HepG2 (cell line): ENCODE measurements around the gene HECTD2. TPM values are rescaled to one million over a fixed set of nuclear protein-coding genes. Genes with fewer than 3 reads are reported as not detected.

Experiments
- ATAC-seq: fragments of 200-7000 bp; cut with Tn5 transposase; 3 replicates; pipeline ENCODE4 v1.9.1; 2020; ENCODE audit warnings: mild to moderate bottlenecking, moderate library complexity
- BruUV-seq: library from RNA; stranded (reverse); fragments of 400-500 nt; replicated peaks from 2 replicates; lab custom pipeline; 2021; lab: Mats Ljungman, UMichigan
- CTCF ChIA-PET: fragments of 300-600 bp; formaldehyde crosslinking; extraction: SDS; loops from one replicate; lab custom pipeline; 2021; ENCODE audit warnings: low total read pairs, inconsistent platforms, low intra/inter-chr PET ratio; lab: Yijun Ruan, JAX
- POLR2A ChIA-PET: fragments of 350-600 bp; sonication (Branson Sonifier 250); formaldehyde crosslinking; loops from one replicate; lab custom pipeline; 2020; ENCODE audit warnings: antibody characterized with exemption, inconsistent platforms; lab: Yijun Ruan, JAX
- DNase-seq: peaks from one replicate; pipeline ENCODE4 v3.0.0-alpha.2; 2015; ENCODE audit warnings: low spot score
- FAIRE-seq: peaks from 3 replicates; lab custom pipeline; 2011; peaks lifted over from hg19 to GRCh38; lab: Jason Lieb, UNC
- H2AFZ ChIP-seq: one replicate; pipeline ENCODE4 v1.6.1; 2011; ENCODE audit warnings: low read length, inconsistent platforms
- H3K27ac ChIP-seq: fragments of 300-600 bp; 3 replicates; pipeline ENCODE4 v1.8.0; 2011; ENCODE audit warnings: mixed run types, mild to moderate bottlenecking, mixed read lengths, low read length, inconsistent platforms; ENCODE audit not compliant: insufficient read depth; ENCODE audit errors: extremely low read length
- H3K27me3 ChIP-seq, 2 experiments: fragments of 200-600 bp in 1 of 2; 2 replicates in 1 of 2; 3 replicates in 1 of 2; pipeline versions ENCODE4 v1.6.0 to v1.8.0; 2011; ENCODE audit warnings: low read length in 2 of 2, mild to moderate bottlenecking in 2 of 2, moderate library complexity in 2 of 2, inconsistent platforms in 1 of 2; ENCODE audit not compliant: insufficient read depth in 2 of 2, control insufficient read depth in 1 of 2
- H3K36me3 ChIP-seq, 2 experiments: fragments of 200-600 bp in 1 of 2; replicated peaks in 1 of 2; 2 replicates in 1 of 2; 3 replicates in 1 of 2; pipeline versions ENCODE4 v1.5.1 to v1.8.0; 2011; ENCODE audit warnings: low read length in 2 of 2, inconsistent platforms in 1 of 2; ENCODE audit not compliant: insufficient read depth in 2 of 2, control insufficient read depth in 1 of 2
- H3K4me1 ChIP-seq: 2 replicates; pipeline ENCODE4 v1.5.1; 2012; ENCODE audit warnings: low read length, inconsistent platforms; ENCODE audit not compliant: insufficient read depth
- H3K4me2 ChIP-seq: 2 replicates; pipeline ENCODE4 v1.6.0; 2011; ENCODE audit warnings: low read depth, low read length, inconsistent platforms
- H3K4me3 ChIP-seq, 3 experiments: fragments of 200-600 bp in 1 of 3; sonication (generic), shearing (Covaris generic) in 1 of 3; replicated peaks in 1 of 3; 2 replicates each; pipeline ENCODE4 v1.5.1; 2011 to 2016; ENCODE audit warnings: low read length in 3 of 3, inconsistent platforms in 2 of 3, low read depth in 2 of 3, mild to moderate bottlenecking in 2 of 3, control low read depth in 1 of 3, mixed read lengths in 1 of 3; ENCODE audit not compliant: insufficient read depth in 1 of 3
- H3K79me2 ChIP-seq: one replicate; pipeline ENCODE4 v1.6.1; 2011; ENCODE audit warnings: low read length, inconsistent platforms; ENCODE audit not compliant: insufficient read depth
- H3K9ac ChIP-seq: 2 replicates; pipeline ENCODE4 v1.6.0; 2011; ENCODE audit warnings: mild to moderate bottlenecking, low read depth, low read length, inconsistent platforms; ENCODE audit not compliant: insufficient read depth
- H3K9me3 ChIP-seq: 2 replicates; pipeline ENCODE4 v1.5.1; 2012; ENCODE audit warnings: mild to moderate bottlenecking, low read length
- H4K20me1 ChIP-seq: 2 replicates; pipeline ENCODE4 v1.6.0; 2011; ENCODE audit warnings: inconsistent platforms, mild to moderate bottlenecking, low read length, moderate library complexity; ENCODE audit not compliant: insufficient read depth
- GLI4 ChIP-seq: sonication (generic); formaldehyde crosslinking; IDR thresholded peaks from 2 replicates; pipeline ENCODE4 v1.5.1; 2020; ENCODE audit warnings: missing genetic modification reagents, mild to moderate bottlenecking, moderate library complexity, borderline replicate concordance
- GTF3A ChIP-seq: sonication (generic); formaldehyde crosslinking; conservative IDR thresholded peaks from 2 replicates; pipeline ENCODE4 v1.4.0; 2020; ENCODE audit warnings: mild to moderate bottlenecking, missing genetic modification reagents
- MAZ ChIP-seq, 2 experiments: sonication (generic) in 1 of 2; formaldehyde crosslinking in 1 of 2; IDR thresholded peaks; 2 replicates each; pipeline versions ENCODE4 v1.5.0 to v1.6.1; 2012 to 2020; ENCODE audit warnings: low read depth in 2 of 2, mild to moderate bottlenecking in 2 of 2, borderline replicate concordance in 1 of 2, improper control_type of control experiment in 1 of 2, low read length in 1 of 2, missing genetic modification reagents in 1 of 2, moderate library complexity in 1 of 2
- MYNN ChIP-seq: sonication (generic); formaldehyde crosslinking; IDR thresholded peaks from 2 replicates; pipeline ENCODE4 v1.4.0; 2020; ENCODE audit warnings: mild to moderate bottlenecking, low read depth, missing genetic modification reagents
- RFX3 ChIP-seq: IDR thresholded peaks from 2 replicates; pipeline ENCODE4 v1.6.1; 2016; ENCODE audit warnings: missing biosample characterization, missing genetic modification reagents
- TEAD3 ChIP-seq: optimal IDR thresholded peaks from 2 replicates; pipeline ENCODE3; 2016; ENCODE audit warnings: borderline replicate concordance
- TSC22D2 ChIP-seq: sonication (generic); formaldehyde crosslinking; IDR thresholded peaks from 2 replicates; pipeline ENCODE4 v1.5.1; 2020; ENCODE audit warnings: missing genetic modification reagents, mild to moderate bottlenecking, borderline replicate concordance
- ZFP1 ChIP-seq: IDR thresholded peaks from 2 replicates; pipeline ENCODE4 v1.6.1; 2016
- ZFP37 ChIP-seq: sonication (generic); formaldehyde crosslinking; IDR thresholded peaks from 2 replicates; pipeline ENCODE4 v1.4.0; 2020; ENCODE audit warnings: missing genetic modification reagents, borderline replicate concordance
- ZFY ChIP-seq: sonication (generic); formaldehyde crosslinking; IDR thresholded peaks from 2 replicates; pipeline ENCODE4 v1.4.0; 2020; ENCODE audit warnings: missing genetic modification reagents
- ZFYVE20 ChIP-seq: sonication (generic); formaldehyde crosslinking; IDR thresholded peaks from 2 replicates; pipeline ENCODE4 v1.8.0; 2023; ENCODE audit warnings: low read depth, mild to moderate bottlenecking, moderate library complexity, missing genetic modification reagents, borderline replicate concordance
- ZNF232 ChIP-seq: sonication (generic); formaldehyde crosslinking; IDR thresholded peaks from 2 replicates; pipeline ENCODE4 v1.4.0; 2020; ENCODE audit warnings: missing genetic modification reagents, borderline replicate concordance
- ZNF274 ChIP-seq: sonication (generic); formaldehyde crosslinking; IDR thresholded peaks from 2 replicates; pipeline ENCODE4 v1.5.1; 2020; ENCODE audit warnings: mild to moderate bottlenecking, missing genetic modification reagents
- ZNF343 ChIP-seq: sonication (generic); formaldehyde crosslinking; IDR thresholded peaks from 2 replicates; pipeline ENCODE4 v1.4.0; 2020; ENCODE audit warnings: mild to moderate bottlenecking, missing genetic modification reagents
- ZNF383 ChIP-seq: sonication (generic); formaldehyde crosslinking; IDR thresholded peaks from 2 replicates; pipeline ENCODE4 v1.4.0; 2020; ENCODE audit warnings: missing genetic modification reagents, mild to moderate bottlenecking, borderline replicate concordance
- ZNF780A ChIP-seq: sonication (generic); formaldehyde crosslinking; IDR thresholded peaks from 2 replicates; pipeline ENCODE4 v1.8.0; 2022; ENCODE audit warnings: mild to moderate bottlenecking, missing genetic modification reagents, moderate library complexity
- WGBS: methylation state at CpG from one replicate; pipeline ENCODE4 v1.1.6; 2017; ENCODE audit warnings: low lambda C conversion rate; 5-methylcytosine and 5-hydroxymethylcytosine counted together
- in situ Hi-C: cut with HindIII; loops from 2 replicates; pipeline ENCODE4 v1.10.0; 2017; ENCODE audit warnings: low pct_unique_long_range_greater_than_20kb; ENCODE audit not compliant: extremely low pct_ligation_motif_present
- intact Hi-C: fragments of 100-400 bp; cut with micrococcal nuclease; formaldehyde crosslinking; loops from one replicate; pipeline ENCODE4 v1.10.0; 2022; ENCODE audit not compliant: unreplicated experiment
- polyA plus RNA-seq, 8 experiments: library from polyadenylated mRNA; depleted of rRNA in 3 of 8; stranded (reverse) in 7 of 8; unstranded in 1 of 8; fragments of >200 nt; fragmentation: Illumina TruSeq in 4 of 8; extraction: Trizol in 4 of 8; gene quantifications; 2 replicates each; pipeline versions ENCODE4 v1.2.1 to v1.2.3, GENCODE V29; 2011 to 2016; ENCODE audit warnings: low read depth in 4 of 8, missing spikeins in 1 of 8, mixed read lengths in 1 of 8; ENCODE audit not compliant: insufficient read depth in 1 of 8
- total RNA-seq, 5 experiments: library from RNA; depleted of rRNA; stranded (reverse); fragments of >200 nt; fragmentation: Illumina TruSeq; extraction: Trizol; gene quantifications; 2 replicates each; pipeline ENCODE4 v1.2.3, GENCODE V29; 2016; ENCODE audit warnings: low read depth in 1 of 5
- TF ChIP-seq, protein P1 (sequence below): sonication (generic); formaldehyde crosslinking; IDR thresholded peaks from 2 replicates; pipeline ENCODE4 v1.5.0; 2020; ENCODE audit warnings: missing genetic modification reagents
- TF ChIP-seq, protein P2 (sequence below): sonication (generic); formaldehyde crosslinking; IDR thresholded peaks from 2 replicates; pipeline ENCODE4 v1.5.0; 2020; ENCODE audit warnings: mild to moderate bottlenecking, missing genetic modification reagents
- TF ChIP-seq, protein P3 (sequence below): sonication (generic); formaldehyde crosslinking; IDR thresholded peaks from 2 replicates; pipeline ENCODE4 v1.5.0; 2020; ENCODE audit warnings: mild to moderate bottlenecking, missing genetic modification reagents, borderline replicate concordance

The HECTD2 gene
- total and polyA plus RNA-seq, 2 of the 13 experiments (the other 11 are each of a cell fraction or from before 2014, with no cell fraction given) = 3.2 to 5.2 TPM

DNA sequence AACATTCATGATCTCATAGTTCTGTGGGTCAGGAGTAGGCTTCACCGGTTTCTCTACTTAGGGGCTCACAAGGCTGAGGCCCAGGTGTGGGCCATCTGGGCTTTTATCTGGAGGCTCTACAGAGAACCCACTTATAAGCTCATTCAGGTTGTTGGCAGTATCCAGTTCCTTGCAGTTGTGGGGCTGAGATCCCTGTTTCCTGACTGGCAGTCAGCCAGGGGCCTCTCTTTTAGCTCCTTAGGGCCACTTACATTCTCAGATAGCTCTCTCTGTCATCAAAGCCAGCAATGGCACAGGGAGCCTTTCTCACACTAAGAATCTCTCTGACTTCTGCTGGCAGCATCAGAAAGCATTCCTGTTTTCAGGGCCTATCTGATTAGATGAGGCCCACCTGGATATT lies 18.2 kb upstream of the HECTD2 start (continued):
- TF ChIP-seq, protein P1, sequence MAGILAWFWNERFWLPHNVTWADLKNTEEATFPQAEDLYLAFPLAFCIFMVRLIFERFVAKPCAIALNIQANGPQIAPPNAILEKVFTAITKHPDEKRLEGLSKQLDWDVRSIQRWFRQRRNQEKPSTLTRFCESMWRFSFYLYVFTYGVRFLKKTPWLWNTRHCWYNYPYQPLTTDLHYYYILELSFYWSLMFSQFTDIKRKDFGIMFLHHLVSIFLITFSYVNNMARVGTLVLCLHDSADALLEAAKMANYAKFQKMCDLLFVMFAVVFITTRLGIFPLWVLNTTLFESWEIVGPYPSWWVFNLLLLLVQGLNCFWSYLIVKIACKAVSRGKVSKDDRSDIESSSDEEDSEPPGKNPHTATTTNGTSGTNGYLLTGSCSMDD (CRISPR knock-in tag) = no peak
- TF ChIP-seq, all 625 proteins: peak for 0

DNA sequence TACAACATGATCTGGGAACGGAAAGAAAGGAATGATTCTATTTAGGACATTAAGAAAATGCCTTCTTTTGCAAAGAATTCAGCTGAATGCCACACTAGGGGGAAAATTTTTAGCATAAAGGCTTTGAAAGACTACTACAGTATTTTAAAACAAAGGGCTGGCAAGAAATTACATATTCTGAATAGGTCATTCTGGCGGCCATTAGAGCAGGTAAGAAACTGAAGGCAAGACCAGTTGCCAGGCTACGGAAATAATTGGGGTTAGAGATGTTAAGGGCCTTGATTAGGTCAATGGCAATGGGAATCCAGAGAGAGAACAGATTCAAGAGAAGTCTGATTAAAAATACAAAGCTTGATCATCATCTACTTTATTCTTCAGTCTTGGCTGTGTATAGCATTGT lies 3.8 kb upstream of the HECTD2 start:
- H4K20me1 ChIP-seq = no peaks in the 10 kb centered on the region
- no peak overlapping the region for H3K9ac ChIP-seq
- no peak for FAIRE-seq
- no peak overlapping the region for H2AFZ ChIP-seq
- no peak overlapping the region for H3K4me2 ChIP-seq
- ChIA-PET CTCF (no interaction called here), POLR2A (no interaction called here)
- no peak overlapping the region for H3K4me3 ChIP-seq
- H3K27ac ChIP-seq = no peak overlapping the region
- intact Hi-C loops = no loop called here
- whole genome bisulfite sequencing = 57% methylated on average over 3 of the region's 3 CpGs
- peaks cover 2 to 7% of the 10 kb centered on the region in 2 experiments; a peak in 2 of 5 replicates for H3K27me3 ChIP-seq
- peaks cover 16% of the 10 kb centered on the region for H3K4me1 ChIP-seq
- no peaks in the 10 kb centered on the region for H3K9me3 ChIP-seq
- no peaks in the 10 kb centered on the region for H3K36me3 ChIP-seq
- DNase-seq = no peak
- in situ Hi-C loops = no loop called here
- no peak for ATAC-seq
- H3K79me2 ChIP-seq = no peaks in the 10 kb centered on the region
- no TSS peak for BruUV-seq
- no peak for TF ChIP-seq ZNF274 (CRISPR knock-in tag)
- no peak for TF ChIP-seq TSC22D2 (CRISPR knock-in tag)
- no peak for TF ChIP-seq MAZ (IDR thresholded peaks at IDR 0.05; ENCODE audit: borderline replicate concordance, low read depth, low read length)
- TF ChIP-seq MAZ (CRISPR knock-in tag; IDR thresholded peaks at IDR 0.05; ENCODE audit: low read depth) = no peak
- TF ChIP-seq, protein P2, sequence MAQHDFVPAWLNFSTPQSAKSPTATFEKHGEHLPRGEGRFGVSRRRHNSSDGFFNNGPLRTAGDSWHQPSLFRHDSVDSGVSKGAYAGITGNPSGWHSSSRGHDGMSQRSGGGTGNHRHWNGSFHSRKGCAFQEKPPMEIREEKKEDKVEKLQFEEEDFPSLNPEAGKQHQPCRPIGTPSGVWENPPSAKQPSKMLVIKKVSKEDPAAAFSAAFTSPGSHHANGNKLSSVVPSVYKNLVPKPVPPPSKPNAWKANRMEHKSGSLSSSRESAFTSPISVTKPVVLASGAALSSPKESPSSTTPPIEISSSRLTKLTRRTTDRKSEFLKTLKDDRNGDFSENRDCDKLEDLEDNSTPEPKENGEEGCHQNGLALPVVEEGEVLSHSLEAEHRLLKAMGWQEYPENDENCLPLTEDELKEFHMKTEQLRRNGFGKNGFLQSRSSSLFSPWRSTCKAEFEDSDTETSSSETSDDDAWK (CRISPR knock-in tag) = no peak
- TF ChIP-seq GLI4 = no peak
- no peak for TF ChIP-seq ZNF383 (CRISPR knock-in tag)
- TF ChIP-seq GTF3A (CRISPR knock-in tag) = no peak
- no peak for TF ChIP-seq ZFYVE20
- TF ChIP-seq MYNN = no peak
- TF ChIP-seq ZFY (CRISPR knock-in tag) = no peak
- TF ChIP-seq ZFP37 (CRISPR knock-in tag) = no peak
- no peak for TF ChIP-seq RFX3 (CRISPR knock-in tag)
- no peak for TF ChIP-seq ZNF343 (CRISPR knock-in tag)
- no peak for TF ChIP-seq TEAD3 (CRISPR knock-in tag)
- no peak for TF ChIP-seq ZFP1 (CRISPR knock-in tag)
- TF ChIP-seq, protein P3, sequence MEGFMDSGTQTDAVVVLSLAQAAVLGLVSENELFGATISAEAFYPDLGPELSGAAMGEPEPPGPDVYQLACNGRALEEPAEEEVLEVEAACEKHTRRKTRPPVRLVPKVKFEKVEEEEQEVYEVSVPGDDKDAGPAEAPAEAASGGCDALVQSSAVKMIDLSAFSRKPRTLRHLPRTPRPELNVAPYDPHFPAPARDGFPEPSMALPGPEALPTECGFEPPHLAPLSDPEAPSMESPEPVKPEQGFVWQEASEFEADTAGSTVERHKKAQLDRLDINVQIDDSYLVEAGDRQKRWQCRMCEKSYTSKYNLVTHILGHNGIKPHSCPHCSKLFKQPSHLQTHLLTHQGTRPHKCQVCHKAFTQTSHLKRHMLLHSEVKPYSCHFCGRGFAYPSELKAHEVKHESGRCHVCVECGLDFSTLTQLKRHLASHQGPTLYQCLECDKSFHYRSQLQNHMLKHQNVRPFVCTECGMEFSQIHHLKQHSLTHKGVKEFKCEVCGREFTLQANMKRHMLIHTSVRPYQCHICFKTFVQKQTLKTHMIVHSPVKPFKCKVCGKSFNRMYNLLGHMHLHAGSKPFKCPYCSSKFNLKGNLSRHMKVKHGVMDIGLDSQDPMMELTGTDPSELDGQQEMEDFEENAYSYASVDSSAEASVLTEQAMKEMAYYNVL (CRISPR knock-in tag) = no peak
- TF ChIP-seq ZNF232 (CRISPR knock-in tag) = no peak
- TF ChIP-seq ZNF780A (CRISPR knock-in tag) = no peak
